Endodermal cell (in vitro differentiated cells): ENCODE results near the gene SERPINB13. TPM values are rescaled to one million over a fixed set of nuclear protein-coding genes. Genes with fewer than 3 reads are reported as not detected.

Experiments used
- DNase-seq: peaks from one replicate; pipeline ENCODE4 v3.0.0-alpha.2; 2017
- H3K27ac ChIP-seq: 2 replicates; pipeline ENCODE4 v1.5.1; 2013; ENCODE audit warnings: mild to moderate bottlenecking, low read depth, low read length, moderate library complexity
- H3K27me3 ChIP-seq: 2 replicates; pipeline ENCODE4 v1.6.1; 2013; ENCODE audit warnings: mild to moderate bottlenecking, low read length, moderate library complexity; ENCODE audit not compliant: insufficient read depth, control insufficient read depth, poor library complexity, severe bottlenecking
- H3K36me3 ChIP-seq: 2 replicates; pipeline ENCODE4 v1.7.0; 2013; ENCODE audit warnings: mild to moderate bottlenecking, low read length, moderate library complexity; ENCODE audit not compliant: control insufficient read depth, insufficient read depth
- H3K4me1 ChIP-seq: one replicate; pipeline ENCODE4 v1.7.0; 2013; ENCODE audit warnings: low read length; ENCODE audit not compliant: control insufficient read depth, insufficient read depth
- H3K4me3 ChIP-seq: 2 replicates; pipeline ENCODE4 v1.5.1; 2013; ENCODE audit warnings: mild to moderate bottlenecking, low read length, moderate library complexity
- H3K9ac ChIP-seq: 2 replicates; pipeline ENCODE4 v1.6.1; 2013; ENCODE audit warnings: mild to moderate bottlenecking, low read length, moderate library complexity; ENCODE audit not compliant: poor library complexity, severe bottlenecking; ENCODE audit errors: extremely low read depth
- H3K9me3 ChIP-seq: 2 replicates; pipeline ENCODE4 v1.6.1; 2013; ENCODE audit warnings: mild to moderate bottlenecking, low read length, moderate library complexity; ENCODE audit not compliant: control insufficient read depth
- H3K27ac Mint-ChIP-seq: 2 replicates; pipeline ENCODE4 v1.8.0; 2020; ENCODE audit warnings: mixed read lengths
- H3K27me3 Mint-ChIP-seq: 2 replicates; pipeline ENCODE4 v1.8.0; 2021; ENCODE audit warnings: mild to moderate bottlenecking, mixed read lengths; ENCODE audit not compliant: insufficient read depth
- H3K36me3 Mint-ChIP-seq: 2 replicates; pipeline ENCODE4 v1.8.0; 2020; ENCODE audit warnings: low read depth, mixed read lengths
- H3K4me1 Mint-ChIP-seq: 2 replicates; pipeline ENCODE4 v1.8.0; 2020; ENCODE audit warnings: mixed read lengths
- H3K4me3 Mint-ChIP-seq: 2 replicates; pipeline ENCODE4 v1.8.0; 2020; ENCODE audit warnings: mild to moderate bottlenecking, moderate library complexity, mixed read lengths
- H3K9me3 Mint-ChIP-seq: 2 replicates; pipeline ENCODE4 v1.8.0; 2020; ENCODE audit warnings: mild to moderate bottlenecking, mixed read lengths
- WGBS, 2 experiments: methylation state at CpG; one replicate each; pipeline versions ENCODE4 v1.1.5 to v1.1.7; 2013; ENCODE audit warnings: missing lambda C conversion rate in 2 of 2, mixed read lengths in 1 of 2; ENCODE audit not compliant: insufficient coverage in 1 of 2, insufficient read length in 1 of 2; 5-methylcytosine and 5-hydroxymethylcytosine counted together
- total RNA-seq, 2 donors: library from RNA; stranded (reverse); fragmentation: NEBNext Ultra II Directional in 1 of 2; extraction: Animal tissue kit (Norgen Biotek cat#: 25700) in 1 of 2; gene quantifications; 2 replicates in 1 of 2; 3 replicates in 1 of 2; pipeline ENCODE4 v1.2.1, GENCODE V29; 2021
- TF ChIP-seq, protein P1 (sequence below): fragments of 200-600 bp; sonication (generic); conservative IDR thresholded peaks from 2 replicates; pipeline ENCODE4 v1.5.0; 2021; ENCODE audit warnings: antibody characterized with exemption, mild to moderate bottlenecking

SERPINB13 gene
- total RNA-seq, 2 donors from 2014 or later, result not detected

DNA sequence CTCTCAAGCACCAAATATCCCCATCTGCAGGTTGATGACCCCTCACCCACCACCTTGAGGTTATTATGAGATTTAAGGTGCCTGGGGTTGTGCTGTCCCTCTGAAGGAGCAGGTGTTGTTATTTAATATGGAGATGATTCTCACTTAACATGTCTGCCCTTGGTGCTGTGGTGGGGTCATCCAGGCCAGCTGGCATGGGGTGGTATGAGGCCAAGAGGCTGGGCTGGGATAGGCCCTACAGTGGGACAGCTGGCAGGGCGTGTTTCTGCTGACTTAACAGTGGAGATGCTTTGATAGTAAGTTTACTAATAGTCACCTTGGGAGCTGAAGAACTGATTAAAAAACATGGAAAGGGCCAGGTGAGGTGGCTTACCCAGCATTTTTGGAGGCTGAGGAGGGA is 22.6 kb upstream of the SERPINB13 start:
- H3K9ac ChIP-seq, result no peak overlapping the region
- H3K4me1 ChIP-seq, result no peaks in the 10 kb centered on the region
- Mint-ChIP-seq H3K9me3 (no peaks in the 10 kb centered on the region), H3K27ac (no peak overlapping the region), H3K4me3 (no peak overlapping the region), H3K4me1 (no peaks in the 10 kb centered on the region), H3K36me3 (no peaks in the 10 kb centered on the region), H3K27me3 (peaks cover 4% of the 10 kb centered on the region)
- no peak for DNase-seq
- H3K27ac ChIP-seq, result no peak overlapping the region
- 84% methylated on average over 1 of the region's 1 CpG; no CpG with 5 or more reads in 1 of the 2 experiments for WGBS, 2 experiments
- no peaks in the 10 kb centered on the region for H3K9me3 ChIP-seq
- no peak overlapping the region for H3K4me3 ChIP-seq
- H3K27me3 ChIP-seq, result peaks cover 4% of the 10 kb centered on the region
- TF ChIP-seq, protein P1, sequence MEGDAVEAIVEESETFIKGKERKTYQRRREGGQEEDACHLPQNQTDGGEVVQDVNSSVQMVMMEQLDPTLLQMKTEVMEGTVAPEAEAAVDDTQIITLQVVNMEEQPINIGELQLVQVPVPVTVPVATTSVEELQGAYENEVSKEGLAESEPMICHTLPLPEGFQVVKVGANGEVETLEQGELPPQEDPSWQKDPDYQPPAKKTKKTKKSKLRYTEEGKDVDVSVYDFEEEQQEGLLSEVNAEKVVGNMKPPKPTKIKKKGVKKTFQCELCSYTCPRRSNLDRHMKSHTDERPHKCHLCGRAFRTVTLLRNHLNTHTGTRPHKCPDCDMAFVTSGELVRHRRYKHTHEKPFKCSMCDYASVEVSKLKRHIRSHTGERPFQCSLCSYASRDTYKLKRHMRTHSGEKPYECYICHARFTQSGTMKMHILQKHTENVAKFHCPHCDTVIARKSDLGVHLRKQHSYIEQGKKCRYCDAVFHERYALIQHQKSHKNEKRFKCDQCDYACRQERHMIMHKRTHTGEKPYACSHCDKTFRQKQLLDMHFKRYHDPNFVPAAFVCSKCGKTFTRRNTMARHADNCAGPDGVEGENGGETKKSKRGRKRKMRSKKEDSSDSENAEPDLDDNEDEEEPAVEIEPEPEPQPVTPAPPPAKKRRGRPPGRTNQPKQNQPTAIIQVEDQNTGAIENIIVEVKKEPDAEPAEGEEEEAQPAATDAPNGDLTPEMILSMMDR, result no peak
- H3K36me3 ChIP-seq, result no peaks in the 10 kb centered on the region

DNA sequence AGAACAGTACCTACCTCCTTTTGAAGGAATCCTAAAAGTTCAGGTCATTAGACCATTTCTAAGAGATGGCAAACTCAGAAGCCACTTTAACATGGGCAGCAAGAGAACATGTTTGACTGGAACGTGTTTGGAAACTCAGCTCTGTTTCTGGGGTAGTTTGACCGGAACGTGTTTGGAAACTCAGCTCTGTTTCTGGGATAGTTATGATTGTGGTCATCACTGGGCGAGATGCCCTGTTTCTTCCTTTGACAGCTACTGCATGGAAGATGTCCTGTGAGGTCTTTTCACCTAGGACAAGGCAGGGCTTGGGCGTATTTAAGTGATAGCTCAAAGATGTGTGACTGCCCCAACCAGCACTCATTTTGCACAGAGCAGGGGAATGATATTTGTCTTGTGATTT is 19.9 kb upstream of the SERPINB13 start:
- 91 to 100% methylated on average over 3 to 5 of the region's 5 CpGs for WGBS, 2 experiments

DNA sequence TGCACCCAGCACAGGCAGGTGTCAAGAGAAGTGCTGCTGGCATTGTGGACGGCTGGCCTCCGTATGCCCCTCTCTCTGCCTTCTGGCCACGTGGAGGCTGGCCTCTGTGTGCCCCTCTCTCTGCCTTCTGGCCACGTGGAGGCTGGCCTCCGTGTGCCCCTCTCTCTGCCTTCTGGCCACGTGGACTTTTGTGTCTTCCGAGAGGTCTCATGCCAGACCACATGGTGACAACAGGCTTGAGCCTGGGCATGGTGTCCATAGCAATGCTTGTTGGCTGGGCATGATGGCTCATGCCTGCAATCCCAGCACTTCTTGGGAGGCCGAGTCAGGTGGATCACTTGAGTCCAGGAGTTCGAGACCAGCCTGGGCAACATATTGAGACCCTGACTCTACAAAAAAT is 19.3 kb upstream of the SERPINB13 start:
- H3K4me1 Mint-ChIP-seq, result no peaks in the 10 kb centered on the region
- 71 to 76% methylated on average over 8 to 9 of the region's 9 CpGs for WGBS, 2 experiments
- TF ChIP-seq, protein P1, result no peak
- no peaks in the 10 kb centered on the region for H3K4me1 ChIP-seq
- H3K4me3 ChIP-seq, result no peak overlapping the region
- H3K36me3 Mint-ChIP-seq, result no peaks in the 10 kb centered on the region
- H3K9me3 Mint-ChIP-seq, result no peaks in the 10 kb centered on the region
- DNase-seq, result no peak
- no peak overlapping the region for H3K27ac ChIP-seq
- no peak overlapping the region for H3K27ac Mint-ChIP-seq
- no peaks in the 10 kb centered on the region for H3K36me3 ChIP-seq
- H3K27me3 ChIP-seq, result peaks cover 4% of the 10 kb centered on the region
- no peaks in the 10 kb centered on the region for H3K9me3 ChIP-seq
- no peak overlapping the region for H3K4me3 Mint-ChIP-seq
- peaks cover 4% of the 10 kb centered on the region for H3K27me3 Mint-ChIP-seq
- no peak overlapping the region for H3K9ac ChIP-seq

More for the DNA sequence above, 19.9 kb upstream of the SERPINB13 start:
- Mint-ChIP-seq H3K9me3 (no peaks in the 10 kb centered on the region), H3K36me3 (no peaks in the 10 kb centered on the region), H3K27ac (no peak overlapping the region), H3K4me3 (no peak overlapping the region), H3K4me1 (no peaks in the 10 kb centered on the region), H3K27me3 (peaks cover 4% of the 10 kb centered on the region)
- no peak overlapping the region for H3K9ac ChIP-seq
- no peaks in the 10 kb centered on the region for H3K9me3 ChIP-seq
- DNase-seq, result no peak
- H3K27me3 ChIP-seq, result peaks cover 4% of the 10 kb centered on the region
- H3K36me3 ChIP-seq, result no peaks in the 10 kb centered on the region
- TF ChIP-seq, protein P1, result no peak
- no peak overlapping the region for H3K27ac ChIP-seq
- H3K4me1 ChIP-seq, result no peaks in the 10 kb centered on the region
- H3K4me3 ChIP-seq, result no peak overlapping the region
